ENCODE results near the gene CEP70.

CEP70 gene

GRCh38 chr3:138638641-138639040 is 44.6 kb upstream of the CEP70 start:
- TF ChIP-seq EP300 (IDR thresholded peaks at IDR 0.05; ENCODE audit: borderline replicate concordance) (no peak), RAD21 (IDR thresholded peaks at IDR 0.05; ENCODE audit: low read depth) (no peak), TCF12 (IDR thresholded peaks at IDR 0.05; ENCODE audit: low read depth) (no peak), TAF1 (IDR thresholded peaks at IDR 0.05; ENCODE audit: low read depth) (no peak), USF1 (IDR thresholded peaks at IDR 0.05) (no peak), FOXM1 (IDR thresholded peaks at IDR 0.05; ENCODE audit: borderline replicate concordance, low read depth) (no peak), ZBTB7A (IDR thresholded peaks at IDR 0.05; ENCODE audit: low read depth) (no peak), YY1 (IDR thresholded peaks at IDR 0.05; ENCODE audit: low read depth) (no peak), TEAD4 (IDR thresholded peaks at IDR 0.05) (no peak), CEBPB (IDR thresholded peaks at IDR 0.05) (no peak), MAX (IDR thresholded peaks at IDR 0.05) (no peak), NFIC (IDR thresholded peaks at IDR 0.05) (no peak), EGR1 (IDR thresholded peaks at IDR 0.05) (no peak), REST (IDR thresholded peaks at IDR 0.05; ENCODE audit: low read depth) (no peak)

GRCh38 chr3:138629526-138629925 is 35.5 kb upstream of the CEP70 start:
- TF ChIP-seq REST (IDR thresholded peaks at IDR 0.05; ENCODE audit: low read depth) (no peak), MAX (IDR thresholded peaks at IDR 0.05) (no peak)

- TF ChIP-seq EP300 (IDR thresholded peaks at IDR 0.05; ENCODE audit: borderline replicate concordance): no peak
- TF ChIP-seq RAD21 (IDR thresholded peaks at IDR 0.05; ENCODE audit: low read depth): no peak
- TF ChIP-seq REST (IDR thresholded peaks at IDR 0.05; ENCODE audit: low read depth): no peak
- TF ChIP-seq CREB1 (IDR thresholded peaks at IDR 0.05; ENCODE audit: low read depth): no peak
- TF ChIP-seq TCF12 (IDR thresholded peaks at IDR 0.05; ENCODE audit: low read depth): no peak
Measured at GRCh38 chr3:138625707-138626365, 31.8 kb upstream of the CEP70 start.

GRCh38 chr3:138624518-138624917 is 30.5 kb upstream of the CEP70 start:
- no peak for TF ChIP-seq EGR1 (IDR thresholded peaks at IDR 0.05)

- no peak for TF ChIP-seq MAX (IDR thresholded peaks at IDR 0.05)
- TF ChIP-seq YY1 (IDR thresholded peaks at IDR 0.05; ENCODE audit: low read depth): no peak
- TF ChIP-seq TCF12 (IDR thresholded peaks at IDR 0.05; ENCODE audit: low read depth): no peak
- no peak for TF ChIP-seq TEAD4 (IDR thresholded peaks at IDR 0.05)
- no peak for TF ChIP-seq RAD21 (IDR thresholded peaks at IDR 0.05; ENCODE audit: low read depth)
- no peak for TF ChIP-seq USF1 (IDR thresholded peaks at IDR 0.05)
- no peak for TF ChIP-seq TAF1 (IDR thresholded peaks at IDR 0.05; ENCODE audit: low read depth)
- no peak for TF ChIP-seq NFIC (IDR thresholded peaks at IDR 0.05)
- TF ChIP-seq EP300 (IDR thresholded peaks at IDR 0.05; ENCODE audit: borderline replicate concordance): no peak
- no peak for TF ChIP-seq ZBTB7A (IDR thresholded peaks at IDR 0.05; ENCODE audit: low read depth)
- no peak for TF ChIP-seq EGR1 (IDR thresholded peaks at IDR 0.05)
- no peak for TF ChIP-seq REST (IDR thresholded peaks at IDR 0.05; ENCODE audit: low read depth)
Measured at GRCh38 chr3:138620431-138620830, 26.4 kb upstream of the CEP70 start.

All from Ishikawa (cell line).